NCI-H524 treated with DMSO at 0.1 percent for 48 hours (cell line): ENCODE measurements around the gene SLC29A3.

Experiments used
- DNase-seq: peaks from one replicate; lab custom pipeline; 2025; lab: John Stamatoyannopoulos, UW

The SLC29A3 gene

DNA sequence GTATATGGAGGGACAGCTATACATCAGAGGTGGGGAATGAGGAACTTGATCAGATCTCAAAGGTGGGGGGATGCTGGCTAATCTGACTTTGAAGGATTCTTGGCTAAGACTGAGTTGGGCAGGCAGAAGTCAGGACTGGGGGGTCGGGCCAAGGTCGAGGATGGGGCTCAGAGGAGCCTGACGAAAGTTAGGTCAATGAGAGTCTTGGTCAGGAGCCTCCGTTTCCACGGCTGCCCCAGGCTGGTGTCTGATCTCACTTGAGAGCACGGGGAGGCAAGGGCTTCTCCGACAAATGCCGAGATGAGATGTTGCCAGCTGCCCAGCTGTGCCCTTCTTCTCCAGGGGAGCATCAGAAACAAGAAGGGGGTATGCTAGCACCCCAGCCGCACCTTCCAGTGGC is 5.7 kb downstream of the SLC29A3 start:
- no peak for DNase-seq

DNA sequence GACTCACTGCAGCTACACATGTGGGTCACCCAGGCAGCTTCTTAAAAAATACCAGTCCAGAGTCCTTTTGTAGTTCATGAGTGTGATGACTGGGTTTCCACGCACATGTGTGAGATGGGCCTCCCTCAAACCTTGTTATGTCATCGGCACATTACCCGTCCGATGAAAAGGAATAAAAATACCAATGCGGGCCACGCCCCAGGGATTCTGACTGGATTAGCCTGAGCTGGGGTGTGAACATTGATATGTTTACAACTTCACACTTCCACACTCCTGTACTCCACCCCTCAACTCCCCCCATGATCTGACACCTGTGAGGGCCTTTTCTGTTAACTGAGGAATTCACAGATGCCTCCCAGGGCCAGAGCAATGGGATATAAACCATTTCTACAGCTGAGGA is 6.2 kb downstream of the SLC29A3 start:
- DNase-seq, result no peak

DNA sequence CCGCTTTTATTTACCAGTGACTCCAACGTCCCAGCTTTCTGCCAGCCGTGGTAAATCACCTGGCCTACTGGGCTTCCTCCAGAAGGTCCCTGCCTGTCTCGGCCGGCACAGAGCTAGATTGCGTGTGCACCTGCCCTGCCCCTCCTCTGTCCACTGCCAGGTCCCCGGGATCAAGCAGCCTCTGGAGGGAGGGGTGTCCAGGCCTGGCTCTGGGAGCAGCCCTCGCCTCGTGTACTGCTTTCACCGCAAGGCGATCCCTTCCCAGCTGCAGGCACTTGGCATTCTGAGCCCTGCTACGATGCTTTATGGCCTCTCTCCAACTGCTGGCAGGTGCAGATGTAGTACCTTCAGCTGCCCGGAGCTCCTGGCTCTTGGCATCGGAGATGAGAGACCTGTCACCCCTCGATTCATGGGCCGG is 7.4 kb downstream of the SLC29A3 start:
- no peak for DNase-seq

DNA sequence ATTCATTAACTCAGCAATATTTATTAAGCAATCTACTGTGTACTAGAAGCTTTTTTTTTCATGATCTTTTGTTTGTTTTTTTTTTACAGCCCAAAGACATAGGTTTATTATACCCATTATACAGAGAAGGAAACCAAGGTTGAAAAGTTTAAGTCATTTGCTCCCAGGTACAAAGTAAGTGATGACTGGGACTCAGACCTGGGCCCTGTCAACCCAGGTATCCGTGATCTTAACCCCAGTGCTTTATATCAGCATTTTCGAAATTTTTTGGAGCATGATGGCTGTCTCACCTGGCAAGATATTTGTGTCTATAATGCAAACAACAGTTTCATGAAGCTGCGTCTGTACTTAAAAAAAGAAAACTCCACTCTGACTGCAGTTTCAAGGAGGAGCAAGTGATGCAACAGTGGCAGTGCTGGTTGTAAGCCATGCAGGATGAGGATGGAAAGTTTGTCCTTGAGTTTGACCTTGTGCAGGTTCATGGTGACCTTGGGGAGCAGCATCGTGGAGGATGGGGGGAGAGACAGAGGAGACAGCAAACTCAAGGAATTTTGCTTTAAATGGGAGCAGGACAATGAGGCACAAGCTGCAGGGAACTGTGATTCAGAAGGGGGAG is 11.8 kb downstream of the SLC29A3 start:
- no peak for DNase-seq

GRCh38 chr10:71331736-71332135 is 12.7 kb downstream of the SLC29A3 start:
- DNase-seq, result no peak

GRCh38 chr10:71332466-71332865 is 13.4 kb downstream of the SLC29A3 start:
- DNase-seq, result no peak

- no peak for DNase-seq
These were observed 14.2 kb downstream of the SLC29A3 start for GRCh38 chr10:71333129-71333887.

GRCh38 chr10:71334221-71334791 is 15.2 kb downstream of the SLC29A3 start:
- DNase-seq, result no peak

GRCh38 chr10:71335173-71335708 is 16.2 kb downstream of the SLC29A3 start:
- DNase-seq, result no peak

- no peak for DNase-seq
These were observed 17.6 kb downstream of the SLC29A3 start for GRCh38 chr10:71336632-71337031.

DNA sequence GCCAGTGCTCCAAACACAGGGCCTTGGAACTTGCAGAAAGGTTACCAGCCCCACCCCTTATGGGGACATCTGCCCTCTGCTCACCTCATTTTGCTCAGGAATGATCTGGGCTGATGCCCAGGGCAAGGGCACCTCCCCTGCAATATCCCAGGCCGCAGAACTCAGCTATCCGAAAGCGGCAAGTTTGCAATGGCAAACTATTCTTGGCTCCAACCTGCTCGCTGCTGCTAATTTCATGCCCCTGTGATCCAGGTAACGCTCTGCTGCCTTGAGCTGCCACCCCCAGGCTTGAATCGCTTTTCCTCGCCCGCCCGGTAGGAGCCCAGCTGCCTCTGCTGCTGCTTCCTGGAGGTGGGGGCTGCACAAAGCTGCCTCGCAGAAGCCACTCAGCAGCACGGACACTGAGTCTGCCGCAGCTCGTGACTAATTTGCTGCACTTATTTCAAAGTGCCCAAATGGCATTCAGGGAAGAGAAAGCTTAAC is 18.2 kb downstream of the SLC29A3 start:
- DNase-seq, result no peak

- no peak for DNase-seq
These were observed 19.9 kb downstream of the SLC29A3 start for GRCh38 chr10:71338728-71339495.

DNA sequence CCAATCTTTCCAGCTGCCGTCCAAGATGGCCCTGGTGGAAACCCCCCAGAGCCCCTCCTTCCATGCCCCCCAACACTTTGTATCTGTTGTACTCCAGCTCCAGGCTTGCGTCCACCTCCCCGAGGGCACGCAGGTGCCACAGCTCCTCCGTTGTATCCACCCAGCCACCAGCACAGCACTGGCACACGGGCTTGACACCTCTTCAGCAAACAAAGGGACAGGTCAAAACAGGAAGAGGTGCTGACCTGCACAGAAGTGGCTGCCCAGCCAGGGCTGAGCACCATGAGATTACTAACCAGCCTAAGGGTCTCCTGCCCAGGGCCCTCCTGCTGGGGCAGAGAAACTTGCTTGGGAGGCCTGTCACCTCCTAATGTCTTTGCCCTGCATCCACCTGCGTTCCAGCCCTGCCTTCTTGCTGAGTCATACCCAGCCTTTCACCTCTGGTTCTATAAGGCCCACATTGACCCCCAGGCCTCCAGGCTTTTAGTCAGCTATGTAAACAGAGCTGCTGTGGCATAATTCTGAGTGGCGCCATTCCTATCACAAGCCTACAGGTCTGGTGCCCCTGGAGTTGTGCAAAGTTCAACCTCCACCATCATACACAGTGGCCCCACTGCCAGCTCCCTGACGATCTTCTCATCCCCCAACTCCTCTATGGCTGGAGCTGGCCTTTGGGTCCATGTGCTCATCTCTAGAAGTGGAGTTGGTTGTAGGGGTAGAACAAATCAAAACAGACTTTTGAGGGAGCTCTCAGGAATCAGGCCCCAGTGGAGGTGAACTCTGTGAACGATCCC is 20.9 kb downstream of the SLC29A3 start:
- DNase-seq, result no peak

GRCh38 chr10:71342573-71343391 is 23.7 kb downstream of the SLC29A3 start:
- no peak for DNase-seq

DNA sequence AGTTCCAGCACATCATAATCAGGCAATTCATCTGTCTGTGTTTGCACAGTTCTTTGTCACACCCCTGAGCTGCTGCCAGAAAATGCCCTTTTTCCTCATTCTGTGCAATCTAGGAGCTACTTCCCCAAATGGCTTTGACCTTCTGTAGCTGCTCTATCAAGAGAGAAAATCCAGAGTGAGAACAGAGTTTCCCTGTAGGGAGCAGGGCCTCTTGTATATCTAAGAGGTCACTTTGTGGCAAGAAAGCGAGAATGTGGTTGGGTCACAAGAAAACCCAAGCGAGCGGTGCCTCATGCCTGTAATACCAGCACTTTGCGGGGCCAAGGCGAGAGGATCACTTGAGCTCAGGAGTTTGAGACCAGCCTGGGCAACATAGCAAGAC is 24.3 kb downstream of the SLC29A3 start:
- no peak for DNase-seq

- no peak for DNase-seq
These were observed 25.3 kb downstream of the SLC29A3 start for GRCh38 chr10:71344154-71344925.

DNA sequence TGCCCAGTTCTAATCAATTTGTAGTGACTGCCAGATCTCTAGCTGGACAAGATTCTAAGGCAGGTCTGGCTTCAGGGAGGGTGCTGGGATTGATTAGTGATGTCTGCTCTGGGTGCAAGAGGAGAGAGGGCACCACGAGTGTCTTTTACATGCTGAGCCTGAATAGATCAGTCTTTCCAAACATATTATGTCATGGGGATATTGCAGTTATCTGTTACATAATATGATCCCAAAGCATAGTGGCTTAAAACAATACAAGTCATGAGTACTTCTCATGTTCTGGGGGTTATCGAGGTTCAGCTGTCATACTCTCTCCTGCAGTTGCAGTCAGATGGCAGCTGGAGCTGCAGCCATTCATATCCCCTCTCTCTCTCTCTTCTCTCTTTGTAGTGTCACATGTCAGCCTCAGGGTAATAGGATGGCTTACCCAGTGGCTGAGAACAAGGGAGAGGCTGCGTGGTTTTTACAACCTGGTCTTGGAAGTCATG is 26.0 kb downstream of the SLC29A3 start:
- peak; percentile 44 for DNase-seq

DNA sequence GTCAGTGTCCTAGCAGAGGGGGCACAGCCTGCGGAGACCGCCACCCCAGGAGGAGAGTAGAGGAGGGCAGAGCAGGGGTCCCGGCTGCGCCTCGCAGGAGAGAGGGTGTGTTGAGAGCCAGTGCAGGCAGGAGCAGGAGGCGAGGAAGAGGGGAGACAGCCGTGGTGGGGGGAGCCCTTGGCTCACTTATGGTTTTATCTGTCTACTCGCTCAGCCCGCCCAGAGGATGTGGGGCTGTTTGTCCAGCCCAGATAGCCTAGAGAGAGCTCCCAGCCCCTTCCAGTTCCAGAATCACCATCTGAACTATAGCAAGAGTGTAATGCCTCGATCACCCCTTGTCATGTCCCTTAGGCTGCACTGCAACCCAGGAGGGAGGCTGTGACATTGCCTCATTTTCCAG is 26.6 kb downstream of the SLC29A3 start:
- no peak for DNase-seq

- peak; percentile 44 for DNase-seq
These were observed 27.7 kb downstream of the SLC29A3 start for GRCh38 chr10:71346731-71347130.
